ENCODE data around the gene CIB4. TPM values are rescaled to one million over a fixed set of nuclear protein-coding genes. Genes with fewer than 3 reads are reported as not detected.

Gene CIB4
- total and polyA plus RNA-seq, 2 experiments from 2014 or later, result not detected

GRCh38 chr2:26587994-26588393, 53.2 kb downstream of the CIB4 start:
- no peak overlapping the region for H3K4me3 ChIP-seq

GRCh38 chr2:26585966-26586365, 55.2 kb downstream of the CIB4 start:
- no peak for TF ChIP-seq EZH2 (IDR thresholded peaks at IDR 0.05; ENCODE audit: insufficient read depth, poor library complexity, severe bottlenecking)
- TF ChIP-seq EZH2phosphoT487 (IDR thresholded peaks at IDR 0.05; ENCODE audit: insufficient read depth, low read depth), result no peak
- 30 to 31% methylated on average over 10 of the region's 10 CpGs for WGBS, 2 experiments (ENCODE audit: low coverage in 1 of 2, low lambda C conversion rate in 2 of 2, missing lambda C conversion rate in 2 of 2)

More at GRCh38 chr2:26587994-26588393, 53.2 kb downstream of the CIB4 start:
- no peak for TF ChIP-seq EZH2 (IDR thresholded peaks at IDR 0.05; ENCODE audit: insufficient read depth, poor library complexity, severe bottlenecking)
- TF ChIP-seq EZH2phosphoT487 (IDR thresholded peaks at IDR 0.05; ENCODE audit: insufficient read depth, low read depth), result no peak
- DNase-seq, result no peak
- no peaks in the 10 kb centered on the region for H4K20me1 ChIP-seq (ENCODE audit: insufficient read depth)
- no peak overlapping the region for H3K27ac ChIP-seq
- H3K9me3 ChIP-seq (ENCODE audit: low read depth), result no peaks in the 10 kb centered on the region
- no peaks in the 10 kb centered on the region for H3K79me2 ChIP-seq (ENCODE audit: insufficient read depth)
- H3K4me2 ChIP-seq (ENCODE audit: unreplicated experiment), result no peak overlapping the region
- H3K36me3 ChIP-seq (ENCODE audit: low read depth), result no peaks in the 10 kb centered on the region
- in situ Hi-C loops (cut with MboI), result no loop called here
- H3K4me1 ChIP-seq (ENCODE audit: insufficient read depth), result no peaks in the 10 kb centered on the region
- peaks cover 73% of the 10 kb centered on the region for H3K27me3 ChIP-seq (replicated peaks; ENCODE audit: insufficient read depth)
- H3K9ac ChIP-seq, result no peak overlapping the region
- no peaks in the 10 kb centered on the region for H3F3A ChIP-seq (ENCODE audit: insufficient read depth)
- no peak overlapping the region for H2AFZ ChIP-seq
- WGBS, 2 experiments (ENCODE audit: low coverage in 1 of 2, low lambda C conversion rate in 2 of 2, missing lambda C conversion rate in 2 of 2), result 28 to 30% methylated on average over 5 of the region's 5 CpGs
- H3K9me2 ChIP-seq (ENCODE audit: insufficient read depth), result no peaks in the 10 kb centered on the region

GRCh38 chr2:26585100-26585499, 56.1 kb downstream of the CIB4 start:
- 46 to 52% methylated on average over 7 to 8 of the region's 8 CpGs for WGBS, 2 experiments (ENCODE audit: low coverage in 1 of 2, low lambda C conversion rate in 2 of 2, missing lambda C conversion rate in 2 of 2)
- H3K27ac ChIP-seq, result no peak overlapping the region
- no peaks in the 10 kb centered on the region for H3K9me3 ChIP-seq (ENCODE audit: low read depth)
- DNase-seq, result no peak
- no peaks in the 10 kb centered on the region for H3K9me2 ChIP-seq (ENCODE audit: insufficient read depth)
- H3K4me2 ChIP-seq (ENCODE audit: unreplicated experiment), result no peak overlapping the region
- no peaks in the 10 kb centered on the region for H3K4me1 ChIP-seq (ENCODE audit: insufficient read depth)
- no peak overlapping the region for H2AFZ ChIP-seq
- no peak overlapping the region for H3K9ac ChIP-seq
- no peaks in the 10 kb centered on the region for H3F3A ChIP-seq (ENCODE audit: insufficient read depth)
- H4K20me1 ChIP-seq (ENCODE audit: insufficient read depth), result no peaks in the 10 kb centered on the region
- no peaks in the 10 kb centered on the region for H3K79me2 ChIP-seq (ENCODE audit: insufficient read depth)
- TF ChIP-seq EZH2phosphoT487 (IDR thresholded peaks at IDR 0.05; ENCODE audit: insufficient read depth, low read depth), result no peak
- TF ChIP-seq EZH2 (IDR thresholded peaks at IDR 0.05; ENCODE audit: insufficient read depth, poor library complexity, severe bottlenecking), result no peak
- in situ Hi-C loops (cut with MboI), result no loop called here
- no peak overlapping the region for H3K4me3 ChIP-seq
- no peaks in the 10 kb centered on the region for H3K36me3 ChIP-seq (ENCODE audit: low read depth)
- H3K27me3 ChIP-seq (replicated peaks; ENCODE audit: insufficient read depth), result peaks cover 61% of the 10 kb centered on the region

More at GRCh38 chr2:26585966-26586365, 55.2 kb downstream of the CIB4 start:
- H4K20me1 ChIP-seq (ENCODE audit: insufficient read depth), result no peaks in the 10 kb centered on the region
- H3K9me2 ChIP-seq (ENCODE audit: insufficient read depth), result no peaks in the 10 kb centered on the region
- no peaks in the 10 kb centered on the region for H3K4me1 ChIP-seq (ENCODE audit: insufficient read depth)
- H3K4me3 ChIP-seq, result no peak overlapping the region
- H3K9ac ChIP-seq, result no peak overlapping the region
- no peak overlapping the region for H3K4me2 ChIP-seq (ENCODE audit: unreplicated experiment)
- no peaks in the 10 kb centered on the region for H3F3A ChIP-seq (ENCODE audit: insufficient read depth)
- no peaks in the 10 kb centered on the region for H3K79me2 ChIP-seq (ENCODE audit: insufficient read depth)
- no peak overlapping the region for H2AFZ ChIP-seq
- DNase-seq, result no peak
- peaks cover 63% of the 10 kb centered on the region for H3K27me3 ChIP-seq (replicated peaks; ENCODE audit: insufficient read depth)
- H3K36me3 ChIP-seq (ENCODE audit: low read depth), result no peaks in the 10 kb centered on the region
- in situ Hi-C loops (cut with MboI), result no loop called here
- no peak overlapping the region for H3K27ac ChIP-seq
- H3K9me3 ChIP-seq (ENCODE audit: low read depth), result no peaks in the 10 kb centered on the region

GRCh38 chr2:26584656-26585055, 56.5 kb downstream of the CIB4 start:
- in situ Hi-C loops (cut with MboI), result no loop called here
- H4K20me1 ChIP-seq (ENCODE audit: insufficient read depth), result no peaks in the 10 kb centered on the region
- WGBS, 2 experiments (ENCODE audit: low coverage in 1 of 2, low lambda C conversion rate in 2 of 2, missing lambda C conversion rate in 2 of 2), result 34 to 45% methylated on average over 6 to 11 of the region's 11 CpGs
- H3F3A ChIP-seq (ENCODE audit: insufficient read depth), result no peaks in the 10 kb centered on the region
- TF ChIP-seq EZH2phosphoT487 (IDR thresholded peaks at IDR 0.05; ENCODE audit: insufficient read depth, low read depth), result no peak
- TF ChIP-seq EZH2 (IDR thresholded peaks at IDR 0.05; ENCODE audit: insufficient read depth, poor library complexity, severe bottlenecking), result no peak
- peaks cover 61% of the 10 kb centered on the region for H3K27me3 ChIP-seq (replicated peaks; ENCODE audit: insufficient read depth)
- no peak overlapping the region for H2AFZ ChIP-seq
- H3K9me2 ChIP-seq (ENCODE audit: insufficient read depth), result no peaks in the 10 kb centered on the region
- H3K27ac ChIP-seq, result no peak overlapping the region
- DNase-seq, result no peak
- no peaks in the 10 kb centered on the region for H3K4me1 ChIP-seq (ENCODE audit: insufficient read depth)
- H3K79me2 ChIP-seq (ENCODE audit: insufficient read depth), result no peaks in the 10 kb centered on the region
- no peak overlapping the region for H3K4me2 ChIP-seq (ENCODE audit: unreplicated experiment)
- no peak overlapping the region for H3K4me3 ChIP-seq
- no peaks in the 10 kb centered on the region for H3K9me3 ChIP-seq (ENCODE audit: low read depth)
- H3K9ac ChIP-seq, result no peak overlapping the region
- no peaks in the 10 kb centered on the region for H3K36me3 ChIP-seq (ENCODE audit: low read depth)

GRCh38 chr2:26584191-26584590, 57.0 kb downstream of the CIB4 start:
- no peaks in the 10 kb centered on the region for H3K79me2 ChIP-seq (ENCODE audit: insufficient read depth)
- no peak overlapping the region for H3K4me3 ChIP-seq
- in situ Hi-C loops (cut with MboI), result no loop called here
- H4K20me1 ChIP-seq (ENCODE audit: insufficient read depth), result no peaks in the 10 kb centered on the region
- peaks cover 61% of the 10 kb centered on the region for H3K27me3 ChIP-seq (replicated peaks; ENCODE audit: insufficient read depth)
- no peak for DNase-seq
- no peaks in the 10 kb centered on the region for H3K9me2 ChIP-seq (ENCODE audit: insufficient read depth)
- no peak overlapping the region for H2AFZ ChIP-seq
- no peaks in the 10 kb centered on the region for H3K9me3 ChIP-seq (ENCODE audit: low read depth)
- H3K4me1 ChIP-seq (ENCODE audit: insufficient read depth), result no peaks in the 10 kb centered on the region
- H3F3A ChIP-seq (ENCODE audit: insufficient read depth), result no peaks in the 10 kb centered on the region
- no peak overlapping the region for H3K27ac ChIP-seq
- H3K4me2 ChIP-seq (ENCODE audit: unreplicated experiment), result no peak overlapping the region
- TF ChIP-seq EZH2phosphoT487 (IDR thresholded peaks at IDR 0.05; ENCODE audit: insufficient read depth, low read depth) (no peak), EZH2 (IDR thresholded peaks at IDR 0.05; ENCODE audit: insufficient read depth, poor library complexity, severe bottlenecking) (no peak)
- no peaks in the 10 kb centered on the region for H3K36me3 ChIP-seq (ENCODE audit: low read depth)
- 48 to 55% methylated on average over 4 of the region's 4 CpGs for WGBS, 2 experiments (ENCODE audit: low coverage in 1 of 2, low lambda C conversion rate in 2 of 2, missing lambda C conversion rate in 2 of 2)
- no peak overlapping the region for H3K9ac ChIP-seq

Measured in GM23248 (cell line).